CD14-positive monocyte (primary cell): ENCODE data around the gene SLC66A3. TPM values are rescaled to one million over a fixed set of nuclear protein-coding genes. Genes with fewer than 3 reads are reported as not detected.

Experiments used
- DNase-seq, 3 donors: peaks; one replicate each; pipeline ENCODE4 v3.0.0-alpha.2; 2011 to 2022
- H2AFZ ChIP-seq: 2 replicates; pipeline ENCODE4 v1.6.0; 2012; ENCODE audit warnings: mild to moderate bottlenecking, low read depth, low read length, inconsistent platforms; ENCODE audit not compliant: insufficient read depth, poor library complexity, severe bottlenecking
- H3K27ac ChIP-seq, 2 donors: 1 replicate in 1 of 2; 2 replicates in 1 of 2; pipeline ENCODE4 v1.5.1; 2012 to 2013; ENCODE audit warnings: low read length in 2 of 2, control low read depth in 1 of 2, inconsistent platforms in 1 of 2, low read depth in 1 of 2, mild to moderate bottlenecking in 1 of 2
- H3K27me3 ChIP-seq, 2 donors: one replicate each; pipeline versions ENCODE4 v1.6.0 to v1.6.1; 2011 to 2013; ENCODE audit warnings: low read length in 2 of 2; ENCODE audit not compliant: control insufficient read depth in 2 of 2, insufficient read depth in 2 of 2
- H3K36me3 ChIP-seq, 2 donors: replicated peaks in 1 of 2; 1 replicate in 1 of 2; 2 replicates in 1 of 2; pipeline versions ENCODE4 v1.5.1 to v1.6.1; 2012 to 2013; ENCODE audit warnings: low read length in 2 of 2, control low read depth in 1 of 2, inconsistent platforms in 1 of 2, mild to moderate bottlenecking in 1 of 2; ENCODE audit not compliant: insufficient read depth in 2 of 2, control insufficient read depth in 1 of 2
- H3K4me1 ChIP-seq, 2 donors: 1 replicate in 1 of 2; 2 replicates in 1 of 2; pipeline versions ENCODE4 v1.5.1 to v1.6.1; 2012 to 2013; ENCODE audit warnings: low read length in 2 of 2, control low read depth in 1 of 2, inconsistent platforms in 1 of 2, mild to moderate bottlenecking in 1 of 2, moderate library complexity in 1 of 2; ENCODE audit not compliant: insufficient read depth in 2 of 2, control insufficient read depth in 1 of 2
- H3K4me2 ChIP-seq: replicated peaks from 2 replicates; pipeline ENCODE3; 2012; ENCODE audit warnings: low read length, moderate library complexity, mild to moderate bottlenecking; ENCODE audit not compliant: poor library complexity, severe bottlenecking; ENCODE audit errors: extremely low read depth
- H3K4me3 ChIP-seq, 3 experiments: fragments of 200-600 bp in 1 of 3; sonication (generic) in 1 of 3; replicated peaks in 1 of 3; 1 replicate in 2 of 3; 2 replicates in 1 of 3; pipeline ENCODE4 v1.5.1; 2011 to 2013; ENCODE audit warnings: low read length in 3 of 3, mild to moderate bottlenecking in 3 of 3, control low read depth in 2 of 3, low read depth in 2 of 3, inconsistent platforms in 1 of 3, moderate library complexity in 1 of 3
- H3K79me2 ChIP-seq: 2 replicates; pipeline ENCODE4 v1.6.0; 2012; ENCODE audit warnings: mild to moderate bottlenecking, control low read depth, inconsistent platforms, low read length, moderate library complexity; ENCODE audit not compliant: insufficient read depth
- H3K9ac ChIP-seq: 2 replicates; pipeline ENCODE4 v1.6.0; 2017; ENCODE audit warnings: low read length, mild to moderate bottlenecking; ENCODE audit not compliant: insufficient read depth, poor library complexity, severe bottlenecking
- H3K9me3 ChIP-seq, 2 donors: replicated peaks in 1 of 2; 1 replicate in 1 of 2; 2 replicates in 1 of 2; pipeline versions ENCODE4 v1.5.1 to v1.6.1; 2012 to 2013; ENCODE audit warnings: low read length in 2 of 2, control low read depth in 1 of 2; ENCODE audit not compliant: control insufficient read depth in 1 of 2, insufficient read depth in 1 of 2
- H4K20me1 ChIP-seq: 2 replicates; pipeline ENCODE4 v1.6.0; 2012; ENCODE audit warnings: mild to moderate bottlenecking, low read length, control low read depth, moderate library complexity; ENCODE audit not compliant: insufficient read depth
- H3K27ac Mint-ChIP-seq, 7 donors: one replicate each; pipeline ENCODE4 v1.8.0; 2020; ENCODE audit warnings: mild to moderate bottlenecking in 7 of 7, mixed read lengths in 7 of 7, moderate library complexity in 6 of 7, inconsistent platforms in 2 of 7
- H3K27me3 Mint-ChIP-seq, 3 donors: one replicate each; pipeline ENCODE4 v1.8.0; 2021 to 2022; ENCODE audit warnings: low read depth in 3 of 3, mild to moderate bottlenecking in 3 of 3, mixed read lengths in 3 of 3, moderate library complexity in 3 of 3, inconsistent platforms in 1 of 3
- H3K36me3 Mint-ChIP-seq, 2 donors: one replicate each; pipeline ENCODE4 v1.8.0; 2020; ENCODE audit warnings: mixed read lengths in 2 of 2, inconsistent platforms in 1 of 2, mild to moderate bottlenecking in 1 of 2
- H3K4me1 Mint-ChIP-seq: one replicate; pipeline ENCODE4 v1.8.0; 2020; ENCODE audit warnings: mild to moderate bottlenecking, mixed read lengths
- H3K4me3 Mint-ChIP-seq, 2 donors: one replicate each; pipeline ENCODE4 v1.8.0; 2020; ENCODE audit warnings: mild to moderate bottlenecking in 2 of 2, mixed read lengths in 2 of 2, moderate library complexity in 1 of 2
- H3K9me3 Mint-ChIP-seq, 7 donors: one replicate each; pipeline ENCODE4 v1.8.0; 2020 to 2022; ENCODE audit warnings: mixed read lengths in 7 of 7, mild to moderate bottlenecking in 6 of 7, moderate library complexity in 6 of 7, inconsistent platforms in 2 of 7
- CTCF ChIP-seq: fragments of 200-600 bp; IDR thresholded peaks from one replicate; pipeline ENCODE4 v1.8.0; 2022; ENCODE audit warnings: antibody characterized with exemption, mild to moderate bottlenecking
- WGBS: methylation state at CpG from one replicate; pipeline ENCODE4 v1.1.5; 2013; ENCODE audit warnings: missing lambda C conversion rate; ENCODE audit not compliant: insufficient coverage; 5-methylcytosine and 5-hydroxymethylcytosine counted together
- intact Hi-C, 2 donors: fragments of 100-400 bp; cut with micrococcal nuclease; formaldehyde crosslinking; loops; one replicate each; pipeline versions ENCODE4 v1.15.0 to v1.15.1; 2023
- polyA plus RNA-seq, 3 donors: library from polyadenylated mRNA; depleted of rRNA in 1 of 3; unstranded in 2 of 3; stranded (reverse) in 1 of 3; fragments of 300-500 nt in 2 of 3; fragments of >200 nt in 1 of 3; fragmentation: Illumina TruSeq in 2 of 3; gene quantifications; 1 replicate in 2 of 3; 2 replicates in 1 of 3; pipeline ENCODE4 v1.2.3, GENCODE V29; 2012 to 2021

SLC66A3 gene
- polyA plus RNA-seq, 3 donors: 51.8 to 188 (median 169) TPM

GRCh38 chr2:11187731-11188130, 32.5 kb downstream of the SLC66A3 start:
- no peaks in the 10 kb centered on the region for H3K27me3 ChIP-seq
- H3K4me1 ChIP-seq: peaks cover 8 to 9% of the 10 kb centered on the region in 2 donors
- H3K9ac ChIP-seq: no peak overlapping the region
- intact Hi-C loops: no loop called here
- H3K27me3 Mint-ChIP-seq: peaks cover 0 to 1% (median 0%) of the 10 kb centered on the region in 3 donors
- H3K79me2 ChIP-seq: no peaks in the 10 kb centered on the region
- peaks cover 0 to 2% (median 0%) of the 10 kb centered on the region in 7 donors for H3K9me3 Mint-ChIP-seq
- peak overlapping the region in 6 of 7 donors; percentile 57 to 88 (median 80) for H3K27ac Mint-ChIP-seq
- peaks cover 47 to 58% of the 10 kb centered on the region in 2 donors for H3K36me3 Mint-ChIP-seq
- H3K36me3 ChIP-seq: peaks cover 29 to 72% of the 10 kb centered on the region in 2 donors
- no peaks in the 10 kb centered on the region for H4K20me1 ChIP-seq
- H3K4me3 Mint-ChIP-seq: peak overlapping the region in 1 of 2 donors; percentile 62
- H2AFZ ChIP-seq: no peak overlapping the region
- peaks cover 14% of the 10 kb centered on the region for H3K4me1 Mint-ChIP-seq
- peak overlapping the region in 1 of 2 donors; percentile 66 for H3K27ac ChIP-seq
- DNase-seq: peak; percentile 23 to 74 (median 49)
- TF ChIP-seq CTCF: no peak
- no peaks in the 10 kb centered on the region for H3K9me3 ChIP-seq
- no CpG with 5 or more reads among the region's 2 CpGs for WGBS
- H3K4me3 ChIP-seq: peak overlapping the region in 1 of 3 experiments; percentile 28
- peak overlapping the region; percentile 29 for H3K4me2 ChIP-seq

DNA sequence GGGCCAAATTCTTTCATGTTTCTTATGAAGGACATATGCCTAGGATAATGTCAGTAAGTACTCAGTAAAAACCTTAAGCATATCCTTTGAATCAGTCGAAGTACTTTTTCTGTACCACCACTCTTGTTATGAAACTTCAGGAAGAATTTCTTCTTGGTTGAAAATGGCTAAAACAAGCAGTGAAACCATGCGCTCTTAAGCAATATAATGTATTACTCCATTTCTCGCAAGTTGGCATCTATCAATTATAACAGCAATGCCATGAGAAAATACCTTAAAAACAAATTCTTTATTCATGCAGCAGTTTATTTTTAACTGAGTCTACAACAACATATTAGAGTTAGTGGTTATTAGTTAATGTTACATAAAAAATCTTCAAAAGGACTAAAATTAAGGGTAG, 41.0 kb downstream of the SLC66A3 start:
- no peak overlapping the region for H3K9ac ChIP-seq
- H3K27me3 ChIP-seq: no peaks in the 10 kb centered on the region
- intact Hi-C loops: no loop called here
- H4K20me1 ChIP-seq: no peaks in the 10 kb centered on the region
- no peak for TF ChIP-seq CTCF
- no peak overlapping the region for H2AFZ ChIP-seq
- Mint-ChIP-seq H3K4me3 (peak overlapping the region; percentile 40 to 78), H3K9me3 (no peaks in the 10 kb centered on the region), H3K27ac (peak overlapping the region; percentile 14 to 93 (median 80)), H3K4me1 (peaks cover 18% of the 10 kb centered on the region), H3K36me3 (peaks cover 36 to 62% of the 10 kb centered on the region in 2 donors), H3K27me3 (no peaks in the 10 kb centered on the region)
- peak in 1 of 3 donors; percentile 25 for DNase-seq
- WGBS: no CpG with 5 or more reads among the region's 3 CpGs
- H3K9me3 ChIP-seq: no peaks in the 10 kb centered on the region
- peak overlapping the region in 1 of 2 donors; percentile 72 for H3K27ac ChIP-seq
- H3K4me3 ChIP-seq: peak overlapping the region in 1 of 3 experiments; percentile 24
- peaks cover 48 to 67% of the 10 kb centered on the region in 2 donors for H3K36me3 ChIP-seq
- H3K4me1 ChIP-seq: peaks cover 11 to 12% of the 10 kb centered on the region in 2 donors
- H3K79me2 ChIP-seq: no peaks in the 10 kb centered on the region
- H3K4me2 ChIP-seq: peak overlapping the region; percentile 15
